HepG2 (cell line): ENCODE measurements around the gene RAPH1.

Experiments
- CREB3 ChIP-seq: sonication (generic); formaldehyde crosslinking; IDR thresholded peaks from 2 replicates; pipeline ENCODE4 v1.5.0; 2020; ENCODE audit warnings: missing genetic modification reagents
- CTCF ChIP-seq: sonication (generic); formaldehyde crosslinking; IDR thresholded peaks from 2 replicates; pipeline ENCODE4 v1.5.0; 2020; ENCODE audit warnings: mild to moderate bottlenecking, missing genetic modification reagents, moderate library complexity
- HDAC6 ChIP-seq: fragments of 200-600 bp; sonication (generic); IDR thresholded peaks from 2 replicates; pipeline ENCODE4 v1.7.0; 2017; ENCODE audit warnings: mild to moderate bottlenecking, antibody characterized with exemption, low read length, low read depth
- IKZF1 ChIP-seq: fragments of 450-650 bp; IDR thresholded peaks from 2 replicates; pipeline ENCODE4 v1.7.1; 2016
- ISL2 ChIP-seq: sonication (generic); formaldehyde crosslinking; IDR thresholded peaks from 2 replicates; pipeline ENCODE4 v1.5.0; 2020; ENCODE audit warnings: missing genetic modification reagents
- NFIB ChIP-seq: sonication (generic); formaldehyde crosslinking; IDR thresholded peaks from 2 replicates; pipeline ENCODE4 v1.9.0; 2021; ENCODE audit warnings: missing genetic modification reagents, mild to moderate bottlenecking, borderline replicate concordance
- REST ChIP-seq, 2 experiments: IDR thresholded peaks; 2 replicates each; pipeline ENCODE4 v1.6.1; 2011 to 2012; ENCODE audit warnings: low read length in 2 of 2, borderline replicate concordance in 1 of 2, low read depth in 1 of 2, mild to moderate bottlenecking in 1 of 2, moderate library complexity in 1 of 2
- SRSF1 ChIP-seq: fragments of 200-400 bp; formaldehyde crosslinking; optimal IDR thresholded peaks from 2 replicates; pipeline ENCODE3; 2017; ENCODE audit warnings: mild to moderate bottlenecking, low read depth, low read length, moderate library complexity
- YY1 ChIP-seq: IDR thresholded peaks from 2 replicates; pipeline ENCODE4 v1.6.1; 2011; ENCODE audit warnings: low read length, low read depth, moderate library complexity, mild to moderate bottlenecking; ENCODE audit not compliant: insufficient read depth, insufficient replicate concordance
- ZFP36 ChIP-seq: fragments of 150-350 bp; IDR thresholded peaks from 2 replicates; pipeline ENCODE4 v1.6.1; 2018; ENCODE audit warnings: borderline replicate concordance, low read length, low read depth; ENCODE audit not compliant: partially characterized antibody
- ZMYM3 ChIP-seq: sonication (generic); formaldehyde crosslinking; IDR thresholded peaks from 2 replicates; pipeline ENCODE4 v1.5.1; 2020; ENCODE audit warnings: mild to moderate bottlenecking, missing genetic modification reagents
- ZNF713 ChIP-seq: sonication (generic); formaldehyde crosslinking; IDR thresholded peaks from 2 replicates; pipeline ENCODE4 v1.4.0; 2020; ENCODE audit warnings: mild to moderate bottlenecking, missing genetic modification reagents
- TF ChIP-seq, protein P1 (sequence below): IDR thresholded peaks from 2 replicates; pipeline ENCODE4 v1.6.1; 2018; ENCODE audit warnings: missing genetic modification reagents, mild to moderate bottlenecking, missing compliant biosample characterization
- TF ChIP-seq, protein P2 (sequence below): sonication (generic); formaldehyde crosslinking; IDR thresholded peaks from 2 replicates; pipeline ENCODE4 v1.8.1; 2023; ENCODE audit warnings: missing genetic modification reagents, inconsistent platforms, borderline replicate concordance

DNA sequence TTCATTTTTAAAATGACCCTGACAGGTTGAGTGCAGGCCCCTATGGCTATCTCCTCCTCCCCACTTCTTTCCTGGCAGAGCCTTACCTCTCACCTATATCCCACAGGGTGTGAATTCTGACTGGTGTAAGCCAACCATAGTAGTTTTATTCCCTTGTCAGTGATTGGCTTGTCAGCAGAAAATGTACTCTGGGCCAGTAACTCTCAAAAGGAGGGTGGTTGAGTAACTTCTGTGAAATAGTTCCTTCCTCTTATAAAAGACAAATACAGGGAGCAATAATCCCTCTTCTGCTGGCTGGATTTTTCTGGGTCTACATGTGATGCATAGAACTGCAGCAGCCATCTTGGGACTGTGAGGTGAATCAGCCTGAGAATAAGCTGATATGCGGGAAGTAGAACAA, 83.4 kb downstream of the RAPH1 start:
- no peak for TF ChIP-seq SRSF1
- TF ChIP-seq HDAC6: no peak
- TF ChIP-seq ZNF713: no peak
- TF ChIP-seq NFIB: no peak
- TF ChIP-seq ZFP36: no peak
- TF ChIP-seq CREB3: no peak
- TF ChIP-seq REST (IDR thresholded peaks at IDR 0.05; ENCODE audit: borderline replicate concordance in 1 of 2, low read depth in 1 of 2, low read length in 2 of 2): no peak
- no peak for TF ChIP-seq ZMYM3 (CRISPR knock-in tag)
- TF ChIP-seq, protein P1, sequence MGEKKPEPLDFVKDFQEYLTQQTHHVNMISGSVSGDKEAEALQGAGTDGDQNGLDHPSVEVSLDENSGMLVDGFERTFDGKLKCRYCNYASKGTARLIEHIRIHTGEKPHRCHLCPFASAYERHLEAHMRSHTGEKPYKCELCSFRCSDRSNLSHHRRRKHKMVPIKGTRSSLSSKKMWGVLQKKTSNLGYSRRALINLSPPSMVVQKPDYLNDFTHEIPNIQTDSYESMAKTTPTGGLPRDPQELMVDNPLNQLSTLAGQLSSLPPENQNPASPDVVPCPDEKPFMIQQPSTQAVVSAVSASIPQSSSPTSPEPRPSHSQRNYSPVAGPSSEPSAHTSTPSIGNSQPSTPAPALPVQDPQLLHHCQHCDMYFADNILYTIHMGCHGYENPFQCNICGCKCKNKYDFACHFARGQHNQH (CRISPR knock-in tag): no peak
- no peak for TF ChIP-seq IKZF1
- TF ChIP-seq, protein P2, sequence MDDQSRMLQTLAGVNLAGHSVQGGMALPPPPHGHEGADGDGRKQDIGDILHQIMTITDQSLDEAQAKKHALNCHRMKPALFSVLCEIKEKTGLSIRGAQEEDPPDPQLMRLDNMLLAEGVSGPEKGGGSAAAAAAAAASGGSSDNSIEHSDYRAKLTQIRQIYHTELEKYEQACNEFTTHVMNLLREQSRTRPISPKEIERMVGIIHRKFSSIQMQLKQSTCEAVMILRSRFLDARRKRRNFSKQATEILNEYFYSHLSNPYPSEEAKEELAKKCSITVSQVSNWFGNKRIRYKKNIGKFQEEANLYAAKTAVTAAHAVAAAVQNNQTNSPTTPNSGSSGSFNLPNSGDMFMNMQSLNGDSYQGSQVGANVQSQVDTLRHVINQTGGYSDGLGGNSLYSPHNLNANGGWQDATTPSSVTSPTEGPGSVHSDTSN (CRISPR knock-in tag): no peak
- TF ChIP-seq CTCF: no peak
- TF ChIP-seq YY1: no peak
- TF ChIP-seq ISL2 (CRISPR knock-in tag): no peak
